Heart right ventricle (tissue), 16 donors: ENCODE measurements around the gene DGKZ. TPM values are rescaled to one million over a fixed set of nuclear protein-coding genes. Genes with fewer than 3 reads are reported as not detected.
A peak's percentile ranks its signal among the peaks of the same experiment; 100 is the strongest.

Source experiments
- ATAC-seq, 8 donors: fragments of 200-7000 bp; cut with Tn5 transposase; one replicate each; pipeline ENCODE4 v1.9.1; 2020; ENCODE audit warnings: mild to moderate bottlenecking in 8 of 8, moderate library complexity in 8 of 8, moderate number of reproducible peaks in 1 of 8
- DNase-seq, 2 donors: peaks; one replicate each; pipeline ENCODE4 v3.0.0-alpha.2; 2020
- H3K27ac ChIP-seq, 10 donors: fragments of 200-600 bp; sonication (generic) in 2 of 10; one replicate each; pipeline versions ENCODE4 v1.5.0 to v1.8.0; 2020 to 2022; ENCODE audit warnings: mild to moderate bottlenecking in 3 of 10
- H3K27me3 ChIP-seq, 7 donors: fragments of 200-600 bp; one replicate each; pipeline ENCODE4 v1.8.0; 2021 to 2022; ENCODE audit warnings: mild to moderate bottlenecking in 2 of 7
- H3K36me3 ChIP-seq, 9 donors: fragments of 200-600 bp; sonication (generic) in 1 of 9; one replicate each; pipeline versions ENCODE4 v1.5.0 to v1.8.0; 2020 to 2022; ENCODE audit warnings: mild to moderate bottlenecking in 2 of 9
- H3K4me1 ChIP-seq, 9 donors: fragments of 200-600 bp; sonication (generic) in 1 of 9; one replicate each; pipeline versions ENCODE4 v1.5.0 to v1.8.0; 2020 to 2022; ENCODE audit warnings: mild to moderate bottlenecking in 4 of 9
- H3K4me3 ChIP-seq, 10 donors: fragments of 200-600 bp; sonication (generic) in 2 of 10; one replicate each; pipeline versions ENCODE4 v1.5.0 to v1.8.0; 2020 to 2022; ENCODE audit warnings: mild to moderate bottlenecking in 7 of 10, moderate library complexity in 2 of 10
- H3K9me3 ChIP-seq, 11 donors: fragments of 200-600 bp in 10 of 11; sonication (generic) in 2 of 11; one replicate each; pipeline versions ENCODE4 v1.5.0 to v1.8.0; 2013 to 2022; ENCODE audit warnings: mild to moderate bottlenecking in 2 of 11, control low read depth in 1 of 11, moderate library complexity in 1 of 11
- WGBS, 2 donors: extraction: QIAGEN DNeasy Blood & Tissue Kit; methylation state at CpG; one replicate each; pipeline ENCODE4 v1.1.7; 2013; ENCODE audit warnings: inconsistent platforms in 1 of 2; 5-methylcytosine and 5-hydroxymethylcytosine counted together
- intact Hi-C, 10 donors: fragments of 100-400 bp; cut with DNase I; formaldehyde crosslinking; loops; one replicate each; pipeline versions ENCODE4 v1.11.1 to v1.14.2; 2022
- polyA plus RNA-seq, 2 donors: library from polyadenylated mRNA; stranded (reverse); fragments of 200-250 nt; gene quantifications; one replicate each; pipeline ENCODE4 v1.2.3, GENCODE V29; 2013
- total RNA-seq, 10 donors: library from RNA; stranded (reverse); fragmentation: NEBNext Ultra II Directional in 3 of 10; extraction: Animal tissue kit (Norgen Biotek cat#: 25700) in 3 of 10; gene quantifications; one replicate each; pipeline versions ENCODE4 v1.2.1 to v1.2.4, GENCODE V29; 2021 to 2023
- TF ChIP-seq, protein P1 (sequence below), 9 donors: fragments of 200-600 bp; sonication (generic) in 2 of 9; IDR thresholded peaks; one replicate each; pipeline versions ENCODE4 v1.5.0 to v1.8.0; 2021 to 2022; ENCODE audit warnings: antibody characterized with exemption in 9 of 9, mild to moderate bottlenecking in 5 of 9, moderate library complexity in 1 of 9
- donor health status: Arrhythmogenic right ventricular cardiomyopathy.
- donor health status: ischemic (EF 13 %, LVEDD 7.1; RV severe dilation, severe dysfunction).
- donor health status: healthy with polysubstance abuse.
- donor health status: DM: no; HTN: yes; CAD: no.
- donor health status: DM: no; HTN: no; CAD: no.
- donor health status: ischemic (EF 25% LVEDD 6.9; RV normal size, moderate dysfunction).
- donor health status: ischemic (EF 25% LVEDD 5.7; RV mildly dilated, moderate dysfunction).
- donor health status: healthy.
- donor health status: DM: yes; HTN: yes; CAD: no.
- donor health status: Ischemic cardiomyopathy.
- donor health status: ischemic (EF 35%, LVEDD 5.7; RV mildly dilated, moderate dysfunction).
- donor health status: nonischemic (EF 11% LVEDD 7.7; RV severe dilation, severe dysfunction).
- donor health status: DM: yes; HTN: yes; CAD: no.
- donor health status: PGD.
- donor health status: ischemic (EF 29% LVEDD 5.4; RV normal size, mild dysfunction).
- donor health status: nonischemic (EF 23%, LVEDD 6.1; RV moderate dilation, normal function).

DGKZ gene
- total and polyA plus RNA-seq, 12 donors, result 31.9 to 107 (median 60.1) TPM

DNA sequence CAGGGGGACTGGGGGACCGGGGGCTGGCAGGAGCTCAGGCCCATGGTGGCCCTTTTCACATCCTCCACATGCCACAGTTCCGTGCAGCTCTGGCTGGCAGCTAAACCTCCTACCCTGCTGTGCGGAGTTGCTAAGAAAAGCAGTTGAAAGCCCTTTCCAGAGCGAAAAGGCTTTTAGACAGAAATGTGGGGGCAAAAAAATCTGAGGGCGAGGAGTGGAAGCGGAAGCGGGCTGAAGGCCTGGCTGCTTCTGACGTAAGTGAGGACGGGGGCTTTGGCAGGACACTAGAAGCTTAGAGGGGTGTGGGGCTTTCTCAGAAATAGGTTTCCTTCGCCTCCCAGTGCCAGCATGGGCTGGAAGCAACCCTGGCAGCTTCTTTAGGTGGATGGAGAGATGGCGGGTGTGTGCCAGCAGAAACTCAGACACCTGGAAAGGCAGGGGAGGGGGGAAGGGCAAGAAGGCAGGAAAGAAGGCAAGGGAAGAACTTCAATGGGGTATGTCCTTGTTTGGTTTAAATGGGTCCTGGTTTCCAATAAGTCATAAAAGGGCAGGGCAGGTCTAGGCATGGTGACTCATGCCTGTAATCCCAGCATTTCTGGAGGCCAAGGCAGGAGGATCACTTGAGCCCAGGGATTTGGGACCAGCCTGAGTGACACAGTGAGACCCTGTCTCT, 11.2 kb upstream of the DGKZ start:
- peaks cover 5 to 38% (median 20%) of the 10 kb centered on the region in 7 donors for H3K27me3 ChIP-seq
- ATAC-seq, result no peak
- no peak overlapping the region for H3K4me3 ChIP-seq
- peaks cover 20 to 82% (median 47%) of the 10 kb centered on the region in 9 donors for H3K4me1 ChIP-seq
- TF ChIP-seq, protein P1, sequence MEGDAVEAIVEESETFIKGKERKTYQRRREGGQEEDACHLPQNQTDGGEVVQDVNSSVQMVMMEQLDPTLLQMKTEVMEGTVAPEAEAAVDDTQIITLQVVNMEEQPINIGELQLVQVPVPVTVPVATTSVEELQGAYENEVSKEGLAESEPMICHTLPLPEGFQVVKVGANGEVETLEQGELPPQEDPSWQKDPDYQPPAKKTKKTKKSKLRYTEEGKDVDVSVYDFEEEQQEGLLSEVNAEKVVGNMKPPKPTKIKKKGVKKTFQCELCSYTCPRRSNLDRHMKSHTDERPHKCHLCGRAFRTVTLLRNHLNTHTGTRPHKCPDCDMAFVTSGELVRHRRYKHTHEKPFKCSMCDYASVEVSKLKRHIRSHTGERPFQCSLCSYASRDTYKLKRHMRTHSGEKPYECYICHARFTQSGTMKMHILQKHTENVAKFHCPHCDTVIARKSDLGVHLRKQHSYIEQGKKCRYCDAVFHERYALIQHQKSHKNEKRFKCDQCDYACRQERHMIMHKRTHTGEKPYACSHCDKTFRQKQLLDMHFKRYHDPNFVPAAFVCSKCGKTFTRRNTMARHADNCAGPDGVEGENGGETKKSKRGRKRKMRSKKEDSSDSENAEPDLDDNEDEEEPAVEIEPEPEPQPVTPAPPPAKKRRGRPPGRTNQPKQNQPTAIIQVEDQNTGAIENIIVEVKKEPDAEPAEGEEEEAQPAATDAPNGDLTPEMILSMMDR (IDR thresholded peaks at IDR 0.05), result no peak
- no peak overlapping the region for H3K27ac ChIP-seq
- 92 to 94% methylated on average over 11 of the region's 11 CpGs for WGBS, 2 donors
- no peaks in the 10 kb centered on the region for H3K9me3 ChIP-seq
- intact Hi-C loops, result no loop called here
- no peak for DNase-seq
- H3K36me3 ChIP-seq, result no peaks in the 10 kb centered on the region

DNA sequence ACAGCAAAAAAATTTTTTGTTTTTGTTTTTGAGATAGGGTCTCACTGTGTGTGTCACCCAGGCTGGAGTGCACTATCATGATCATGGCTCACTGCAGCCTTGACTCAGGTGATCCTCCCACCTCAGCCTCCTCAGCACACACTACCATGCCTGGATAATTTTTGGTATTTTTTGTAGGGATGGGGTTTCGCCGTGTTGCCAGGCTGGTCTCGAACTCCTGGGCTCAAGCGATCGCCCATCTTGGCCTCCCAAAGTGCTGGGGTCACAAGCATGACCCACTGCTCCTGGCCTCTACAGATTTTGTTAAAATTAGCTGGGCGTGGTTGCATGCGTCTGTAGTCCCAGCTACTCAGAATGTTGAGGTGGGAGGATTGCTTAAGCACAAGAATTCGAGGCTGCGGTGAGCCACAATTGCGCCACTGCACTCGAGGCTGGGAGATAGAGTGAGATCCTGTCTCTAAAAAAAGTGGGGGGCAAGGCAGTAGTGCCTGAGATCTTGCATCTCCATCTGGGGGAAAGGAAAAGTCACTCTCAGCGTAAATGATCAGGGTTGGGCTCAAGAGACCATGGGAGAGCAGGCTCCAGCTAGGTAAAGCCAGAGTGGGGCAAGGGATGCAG, 10.6 kb upstream of the DGKZ start:
- 91 to 93% methylated on average over 12 of the region's 12 CpGs for WGBS, 2 donors
- DNase-seq, result no peak
- Histone ChIP-seq H3K9me3 (no peaks in the 10 kb centered on the region), H3K4me1 (peaks cover 20 to 79% (median 47%) of the 10 kb centered on the region in 9 donors), H3K4me3 (no peak overlapping the region), H3K36me3 (no peaks in the 10 kb centered on the region), H3K27me3 (peaks cover 5 to 32% (median 20%) of the 10 kb centered on the region in 7 donors), H3K27ac (no peak overlapping the region)
- TF ChIP-seq, protein P1 (IDR thresholded peaks at IDR 0.05), result no peak
- intact Hi-C loops, result no loop called here
- no peak for ATAC-seq

DNA sequence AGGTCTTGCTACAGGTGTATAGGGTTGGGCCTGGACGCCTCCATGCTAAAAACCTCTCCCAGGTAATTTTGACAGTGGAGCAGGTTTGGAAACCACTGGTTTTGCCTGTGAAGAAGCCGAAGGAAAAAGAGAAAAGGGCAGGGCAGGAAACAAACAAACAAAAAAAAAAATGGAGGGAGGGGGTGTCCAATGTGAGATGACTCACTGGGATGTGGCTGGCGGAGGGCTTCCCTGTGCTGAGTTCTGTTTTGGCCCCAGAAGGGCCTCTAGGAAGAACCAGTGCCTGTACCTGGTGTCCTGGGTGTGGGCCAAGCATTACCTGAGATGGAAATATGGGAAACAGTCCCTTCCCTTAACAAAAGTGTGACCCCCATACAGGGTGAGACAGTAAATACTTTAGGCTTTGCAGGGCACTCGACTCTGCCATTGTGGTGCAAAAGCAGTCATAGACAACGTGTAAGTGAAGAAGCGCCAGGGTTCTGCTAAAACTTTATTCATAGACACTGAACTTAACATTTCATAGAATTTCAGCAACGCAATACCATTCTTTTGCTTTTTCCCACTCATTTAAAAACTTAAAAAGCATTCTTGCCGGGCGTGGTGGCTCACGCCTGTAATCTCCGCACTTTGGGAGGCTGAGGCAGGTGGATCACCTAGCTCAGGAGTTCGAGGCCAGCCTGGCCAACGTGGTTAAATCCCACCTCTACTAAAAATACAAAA, 9.5 kb upstream of the DGKZ start:
- Histone ChIP-seq H3K36me3 (no peaks in the 10 kb centered on the region), H3K4me3 (no peak overlapping the region), H3K9me3 (no peaks in the 10 kb centered on the region), H3K27me3 (peaks cover 2 to 21% (median 13%) of the 10 kb centered on the region in 7 donors), H3K4me1 (peaks cover 15 to 79% (median 51%) of the 10 kb centered on the region in 9 donors), H3K27ac (peak overlapping the region in 9 of 10 donors; percentile 0 to 97 (median 92))
- no peak for ATAC-seq
- TF ChIP-seq, protein P1 (IDR thresholded peaks at IDR 0.05), result no peak
- DNase-seq, result no peak
- 88 to 92% methylated on average over 13 of the region's 13 CpGs for WGBS, 2 donors
- intact Hi-C loops, result no loop called here

DNA sequence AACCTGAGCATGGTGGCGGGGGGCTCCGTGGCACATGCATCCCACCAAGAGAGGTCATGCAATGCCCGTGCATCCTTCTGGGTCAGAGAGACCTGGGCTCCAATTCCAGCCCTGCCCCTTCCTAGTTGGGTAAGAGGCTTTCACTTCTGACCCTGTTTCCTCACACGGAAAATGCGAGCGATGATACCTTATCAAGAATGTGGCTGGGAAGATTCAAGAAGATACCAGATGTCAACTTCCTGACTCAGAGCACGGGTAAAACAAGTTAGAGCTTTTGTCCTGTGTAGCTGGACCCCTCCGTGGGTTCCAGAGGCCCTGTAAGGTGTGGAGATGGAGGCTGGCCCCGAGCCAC, 8.7 kb upstream of the DGKZ start:
- H3K27ac ChIP-seq, result peak overlapping the region; percentile 64 to 97 (median 92)
- H3K4me1 ChIP-seq, result peaks cover 15 to 79% (median 54%) of the 10 kb centered on the region in 9 donors
- ATAC-seq, result no peak
- intact Hi-C loops, result no loop called here
- TF ChIP-seq, protein P1 (IDR thresholded peaks at IDR 0.05), result no peak
- no peaks in the 10 kb centered on the region for H3K9me3 ChIP-seq
- 23 to 25% methylated on average over 9 of the region's 9 CpGs for WGBS, 2 donors
- H3K36me3 ChIP-seq, result no peaks in the 10 kb centered on the region
- DNase-seq, result no peak
- peaks cover 0 to 12% (median 6%) of the 10 kb centered on the region in 7 donors for H3K27me3 ChIP-seq
- peak overlapping the region in 8 of 10 donors; percentile 20 to 44 (median 36) for H3K4me3 ChIP-seq
